Neural cell (in vitro differentiated cells): ENCODE results near the gene WDR17.

ENCODE experiments used
- CTCF ChIP-seq: fragments of 450-650 bp; IDR thresholded peaks from 2 replicates; pipeline ENCODE4 v1.5.1; 2014; ENCODE audit warnings: antibody characterized with exemption, mild to moderate bottlenecking, moderate library complexity; ENCODE audit not compliant: poor library complexity, severe bottlenecking
- EP300 ChIP-seq: fragments of 450-650 bp; conservative IDR thresholded peaks from 2 replicates; pipeline ENCODE4 v1.6.1; 2014; ENCODE audit warnings: antibody characterized with exemption, mild to moderate bottlenecking, moderate library complexity; ENCODE audit not compliant: poor library complexity, severe bottlenecking
- EZH2 ChIP-seq: fragments of 200-600, 300-800 bp; shearing (Covaris generic), sonication (generic); IDR thresholded peaks from 2 replicates; pipeline ENCODE4 v1.6.1; 2014; ENCODE audit warnings: antibody characterized with exemption, low read length, borderline replicate concordance, mild to moderate bottlenecking; ENCODE audit not compliant: insufficient read depth, poor library complexity, severe bottlenecking
- MXI1 ChIP-seq: fragments of 450-650 bp; conservative IDR thresholded peaks from 2 replicates; pipeline ENCODE4 v1.6.1; 2014; ENCODE audit warnings: antibody characterized with exemption, mild to moderate bottlenecking; ENCODE audit not compliant: poor library complexity, severe bottlenecking
- POLR2AphosphoS5 ChIP-seq: IDR thresholded peaks from 2 replicates; pipeline ENCODE4 v1.6.1; 2012
- SMC3 ChIP-seq: fragments of 450-650 bp; conservative IDR thresholded peaks from 2 replicates; pipeline ENCODE4 v1.6.1; 2014; ENCODE audit warnings: antibody characterized with exemption, mild to moderate bottlenecking, moderate library complexity; ENCODE audit not compliant: poor library complexity
- TAF1 ChIP-seq: IDR thresholded peaks from 2 replicates; pipeline ENCODE4 v1.6.1; 2012; ENCODE audit warnings: low read depth

- TF ChIP-seq TAF1: no peak
- no peak for TF ChIP-seq CTCF
- no peak for TF ChIP-seq MXI1
- TF ChIP-seq POLR2AphosphoS5: no peak
- TF ChIP-seq SMC3: no peak
- no peak for TF ChIP-seq EZH2
- TF ChIP-seq EP300: no peak
Observed at GRCh38 chr4:176210579-176211296, 145.1 kb downstream of the WDR17 start.
